Left cardiac atrium (tissue), 4 donors: Measurements from ENCODE around the gene ZSCAN16. TPM values are rescaled to one million over a fixed set of nuclear protein-coding genes. Genes with fewer than 3 reads are reported as not detected.
A peak's percentile ranks its signal among the peaks of the same experiment; 100 is the strongest.
"Not testable (repeated sequence)": the region's sequence is repeated elsewhere in the genome, so short reads cannot be mapped to it uniquely, and the experiment has no call there.

Experiments
- ATAC-seq, 2 donors: fragments of 200-7000 bp; cut with Tn5 transposase; one replicate each; pipeline ENCODE4 v1.9.1; 2020; ENCODE audit warnings: mild to moderate bottlenecking in 2 of 2, moderate library complexity in 2 of 2
- DNase-seq: peaks from one replicate; pipeline ENCODE4 v3.0.0-alpha.2; 2020
- intact Hi-C, 2 donors: fragments of 100-400 bp; cut with DNase I; formaldehyde crosslinking; loops; one replicate each; pipeline versions ENCODE4 v1.14.1 to v1.15.1; 2022 to 2023
- total RNA-seq, 2 donors: library from RNA; stranded (reverse); fragmentation: NEBNext Ultra II Directional; extraction: Animal tissue kit (Norgen Biotek cat#: 25700); gene quantifications; one replicate each; pipeline ENCODE4 v1.2.1, GENCODE V29; 2021
- donor health status: DM: no; HTN: yes; CAD: no.
- donor health status: DM: no; HTN: yes; CAD: no; lungs with severe emphysema.
- donor health status: DM: yes; HTN: yes; CAD: no.
- donor health status: Dilated cardiomyopathy.

The ZSCAN16 gene
- total RNA-seq, 2 donors from 2014 or later, result 2.4 TPM

DNA sequence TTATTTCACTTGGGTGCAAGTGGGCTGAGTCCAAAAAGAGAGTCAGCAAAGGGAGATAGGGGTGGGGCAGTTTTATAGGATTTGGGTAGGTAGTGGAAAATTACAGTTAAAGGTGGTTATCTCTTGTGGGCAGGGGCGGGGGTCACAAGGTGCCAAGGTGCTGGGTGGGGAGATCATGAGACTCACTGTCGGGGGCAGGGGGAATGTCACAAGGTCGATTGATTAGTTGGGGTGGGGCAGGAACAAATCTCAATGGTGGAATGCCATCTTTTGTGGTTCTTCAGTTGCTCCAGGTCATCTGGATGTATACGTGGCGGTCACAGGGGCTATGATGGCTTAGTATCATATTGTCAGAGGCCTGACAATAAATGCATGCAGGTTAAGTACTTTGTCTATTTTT is 2.1 kb upstream of the ZSCAN16 start:
- DNase-seq, intact Hi-C loops, ATAC-seq: not testable (repeated sequence)

DNA sequence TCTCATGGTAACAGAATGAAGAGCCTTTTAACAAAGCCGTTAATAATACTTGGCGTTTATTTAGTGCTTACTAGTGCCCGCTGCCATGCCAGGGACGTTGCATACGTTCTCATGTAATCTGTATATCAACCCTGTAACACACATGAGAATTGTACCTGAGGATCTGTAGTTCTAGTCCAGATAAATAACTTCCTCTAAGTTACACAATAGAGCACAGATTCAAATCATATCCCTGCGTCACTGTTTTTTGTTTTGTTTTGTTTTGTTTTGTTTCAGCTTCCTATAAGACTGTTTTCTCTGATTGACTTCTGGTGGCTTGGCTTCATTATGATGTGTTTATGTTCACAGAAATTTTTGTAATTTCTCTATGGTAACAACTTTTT is 553 bp downstream of the ZSCAN16 start:
- DNase-seq (no peak), ATAC-seq (no peak)
- intact Hi-C loops, result no loop called here

DNA sequence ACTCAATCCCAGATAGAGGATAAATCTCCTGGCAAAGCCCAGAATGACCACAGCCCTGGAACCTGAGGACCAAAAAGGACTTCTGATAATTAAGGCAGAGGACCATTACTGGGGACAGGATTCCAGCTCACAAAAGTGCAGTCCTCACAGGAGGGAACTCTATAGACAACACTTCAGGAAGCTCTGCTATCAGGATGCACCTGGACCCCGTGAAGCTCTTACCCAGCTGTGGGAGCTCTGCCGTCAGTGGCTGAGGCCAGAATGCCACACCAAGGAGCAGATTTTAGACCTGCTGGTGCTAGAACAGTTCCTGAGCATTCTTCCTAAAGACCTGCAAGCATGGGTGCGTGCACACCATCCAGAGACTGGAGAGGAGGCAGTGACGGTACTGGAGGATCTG is 992 bp downstream of the ZSCAN16 start:
- no peak for DNase-seq
- no peak for ATAC-seq
- intact Hi-C loops, result no loop called here

DNA sequence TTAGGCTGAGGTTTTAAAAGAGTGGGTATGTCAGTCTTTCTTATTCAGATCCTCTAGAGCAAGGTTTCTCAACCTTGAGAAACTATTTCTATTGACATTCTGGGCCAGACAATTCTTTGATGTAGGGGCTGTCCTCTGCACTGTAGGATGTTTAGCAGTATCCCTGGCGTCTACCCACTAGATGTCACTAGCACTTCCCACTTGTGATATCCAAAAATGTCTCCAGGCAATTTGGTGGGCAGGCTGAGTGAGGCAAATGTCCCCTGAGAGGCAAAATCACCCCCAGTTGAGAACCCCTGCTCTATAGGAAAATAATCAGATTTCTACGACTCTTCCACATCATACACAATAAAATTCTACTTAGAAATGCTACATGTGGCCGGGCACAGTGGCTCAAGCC is 9.6 kb downstream of the ZSCAN16 start:
- ATAC-seq, result no peak
- intact Hi-C loops, result loop anchor here in 1 of 2 donors (10.0 kb wide), 1 partner anchor 221 kb away; no protein-coding TSS in a partner anchor
- DNase-seq, result no peak

DNA sequence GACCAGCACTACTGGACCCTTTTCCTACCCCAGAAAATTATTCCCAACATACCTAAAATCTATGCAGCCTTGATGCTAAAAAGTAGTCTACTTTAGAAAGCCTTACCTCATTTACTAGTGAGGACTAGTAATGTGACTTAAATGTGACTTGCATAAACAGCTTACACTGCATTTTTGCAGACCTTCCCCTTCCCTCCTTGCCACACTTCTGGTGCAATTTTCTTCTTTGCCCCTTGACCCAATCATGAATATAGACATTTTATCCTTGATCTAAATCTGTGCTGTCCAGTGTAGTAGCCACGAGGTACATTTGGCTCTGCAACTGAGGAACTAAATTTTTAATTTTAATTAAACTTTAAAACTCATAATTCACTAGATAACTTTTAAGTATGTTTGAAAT is 10.3 kb downstream of the ZSCAN16 start:
- ATAC-seq, result no peak
- intact Hi-C loops, result loop anchor here (5.0 to 10.0 kb wide), 2 partner anchors 220 to 223 kb away; no protein-coding TSS in a partner anchor
- DNase-seq, result no peak

DNA sequence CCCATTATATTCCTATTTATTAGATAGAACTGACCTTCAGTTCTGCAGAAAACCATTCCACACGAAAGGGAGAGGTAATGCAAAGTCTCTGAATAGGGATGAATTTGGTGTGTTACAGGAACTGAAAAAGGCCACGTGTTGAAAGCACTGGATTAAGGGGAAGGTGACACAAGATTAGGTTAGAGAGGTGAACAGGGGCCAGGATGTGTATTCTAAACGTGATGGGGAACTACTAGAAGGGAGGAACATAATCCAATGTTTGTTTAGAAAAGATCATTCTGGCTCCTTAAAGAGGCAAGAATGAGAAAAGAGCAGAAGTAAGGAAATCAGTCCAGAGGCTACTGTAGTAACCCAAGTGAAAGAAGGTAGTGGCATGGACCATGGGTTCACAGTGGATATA is 11.0 kb downstream of the ZSCAN16 start:
- DNase-seq (no peak), ATAC-seq (no peak)
- intact Hi-C loops, result loop anchor here (5.0 to 10.0 kb wide), 2 partner anchors 219 to 222 kb away; no protein-coding TSS in a partner anchor

DNA sequence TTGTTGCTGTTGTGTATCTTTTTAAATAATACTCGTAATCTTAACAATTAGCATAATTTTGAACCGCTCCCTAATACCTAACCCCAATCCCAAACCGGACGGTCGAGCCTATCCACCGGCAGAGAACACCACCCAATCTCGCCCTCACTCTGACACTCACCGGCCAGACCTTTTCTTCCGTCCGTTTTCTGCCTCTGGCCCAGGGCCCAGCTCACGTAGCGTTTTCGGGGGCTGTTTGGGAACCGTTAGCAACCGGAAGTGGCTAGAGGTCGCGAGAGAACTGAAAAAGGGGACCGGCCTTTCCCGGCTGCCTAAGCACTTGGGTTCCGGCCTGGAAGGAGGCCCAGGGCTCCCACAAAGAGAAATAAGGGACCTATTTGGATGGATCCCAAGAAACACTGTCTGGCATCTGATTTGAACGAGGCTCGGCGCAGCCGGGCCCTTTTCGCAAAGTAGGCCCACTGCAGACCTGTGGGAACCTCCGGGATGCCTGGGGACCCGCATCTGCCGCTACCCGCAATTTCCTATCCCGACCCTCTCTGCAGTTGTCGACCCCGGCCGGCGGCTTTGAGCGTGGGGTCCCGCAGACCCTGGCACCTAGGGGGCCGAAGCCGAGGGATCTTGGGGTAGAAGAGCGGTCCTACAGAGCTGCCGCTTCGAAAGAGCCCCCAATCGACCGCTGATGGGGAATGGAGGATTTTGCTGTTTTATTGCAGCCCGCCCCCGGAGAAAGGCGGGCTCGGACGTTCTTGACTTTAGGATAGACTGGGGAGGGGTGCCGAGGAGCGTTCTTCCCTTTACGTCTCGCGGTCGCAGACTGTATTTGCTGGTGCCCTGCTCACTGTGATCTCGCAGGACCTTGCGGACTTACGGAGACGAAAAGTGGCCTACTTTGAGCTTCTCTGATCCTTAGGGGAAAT is 12.4 kb downstream of the ZSCAN16 start:
- DNase-seq (peak; percentile 95), ATAC-seq (peak; percentile 91 to 92)
- intact Hi-C loops, result loop anchor here (5.0 to 10.0 kb wide), 2 partner anchors 218 to 220 kb away; no protein-coding TSS in a partner anchor

DNA sequence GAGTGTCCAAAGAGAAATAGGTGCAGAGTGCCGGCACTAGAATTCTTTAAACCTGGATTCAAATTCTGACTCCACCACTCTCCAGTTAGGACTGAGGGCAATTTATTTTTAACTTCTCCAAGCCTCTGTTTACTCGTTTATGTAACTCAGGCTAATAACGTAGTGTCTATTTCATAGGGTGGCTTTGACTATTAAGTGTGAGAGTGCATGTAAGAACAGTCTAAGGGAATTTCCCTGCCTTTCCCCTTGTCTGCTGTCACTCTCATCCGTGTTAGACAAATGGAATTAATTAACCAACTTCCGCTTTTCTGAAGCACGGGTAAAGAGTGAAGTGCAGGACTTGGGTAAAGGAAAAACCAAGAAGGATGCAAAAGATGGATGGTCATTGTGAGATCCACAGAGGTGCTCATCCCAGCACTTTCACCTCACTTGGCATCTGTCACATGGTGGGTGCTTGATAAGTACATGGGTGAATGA is 13.1 kb downstream of the ZSCAN16 start:
- intact Hi-C loops, result loop anchor here (5.0 to 10.0 kb wide), 2 partner anchors 217 to 220 kb away; no protein-coding TSS in a partner anchor
- DNase-seq (no peak), ATAC-seq (peak; percentile 3 to 4)

DNA sequence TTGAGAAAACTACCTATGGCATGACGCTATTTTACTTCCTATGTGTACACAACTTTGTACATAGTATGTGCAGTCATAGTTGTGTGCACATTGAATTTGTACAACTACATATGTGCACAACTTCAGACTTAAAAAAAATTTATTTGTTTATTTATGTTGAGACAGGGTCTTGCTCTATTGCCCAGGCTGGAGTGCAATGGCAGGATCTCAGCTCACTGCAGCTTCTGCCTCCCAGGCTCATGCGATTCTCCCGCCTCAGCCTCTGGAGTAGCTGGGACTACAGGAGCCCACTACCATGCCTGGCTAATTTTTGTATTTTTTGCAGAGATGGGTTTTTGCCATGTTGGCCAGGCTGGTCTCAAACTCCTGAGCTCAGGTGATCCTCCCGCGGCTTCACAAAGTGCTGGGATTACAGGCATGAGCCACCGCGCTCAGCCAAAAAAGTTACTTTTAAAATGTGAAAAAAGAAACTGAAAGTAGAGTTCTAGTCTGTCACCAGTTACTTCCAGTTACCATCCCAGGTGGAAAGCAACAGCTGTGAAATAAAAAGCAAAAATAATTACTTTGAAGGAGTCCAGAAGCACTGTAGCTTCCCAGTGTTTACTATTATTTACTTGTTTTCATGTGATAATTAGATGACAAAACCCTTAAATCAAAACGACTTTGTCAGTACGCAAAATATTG is 15.6 kb downstream of the ZSCAN16 start:
- ATAC-seq, result no peak
- no peak for DNase-seq
- intact Hi-C loops, result loop anchor here (5.0 to 10.0 kb wide), 2 partner anchors 215 to 217 kb away; no protein-coding TSS in a partner anchor

DNA sequence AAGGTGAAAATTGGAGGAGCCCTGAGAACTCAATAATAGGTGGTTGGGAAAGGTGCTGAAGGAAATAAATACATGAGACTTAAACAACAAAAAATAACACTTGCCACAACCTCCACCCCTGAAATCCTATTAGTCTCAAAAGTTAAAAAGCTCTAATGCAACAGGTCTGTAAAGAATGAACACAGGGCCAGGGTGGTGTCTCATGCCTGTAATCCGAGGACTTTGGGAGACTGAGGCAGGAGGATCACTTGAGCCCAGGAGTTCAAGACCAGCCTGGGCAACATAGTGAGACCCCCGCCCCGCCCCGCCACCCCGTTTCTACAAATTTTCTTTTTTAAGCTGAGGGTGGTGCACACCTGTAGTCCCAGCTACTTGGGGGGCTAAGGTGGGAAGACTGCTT is 16.2 kb downstream of the ZSCAN16 start:
- intact Hi-C loops, result no loop called here
- DNase-seq (no peak), ATAC-seq (no peak)

DNA sequence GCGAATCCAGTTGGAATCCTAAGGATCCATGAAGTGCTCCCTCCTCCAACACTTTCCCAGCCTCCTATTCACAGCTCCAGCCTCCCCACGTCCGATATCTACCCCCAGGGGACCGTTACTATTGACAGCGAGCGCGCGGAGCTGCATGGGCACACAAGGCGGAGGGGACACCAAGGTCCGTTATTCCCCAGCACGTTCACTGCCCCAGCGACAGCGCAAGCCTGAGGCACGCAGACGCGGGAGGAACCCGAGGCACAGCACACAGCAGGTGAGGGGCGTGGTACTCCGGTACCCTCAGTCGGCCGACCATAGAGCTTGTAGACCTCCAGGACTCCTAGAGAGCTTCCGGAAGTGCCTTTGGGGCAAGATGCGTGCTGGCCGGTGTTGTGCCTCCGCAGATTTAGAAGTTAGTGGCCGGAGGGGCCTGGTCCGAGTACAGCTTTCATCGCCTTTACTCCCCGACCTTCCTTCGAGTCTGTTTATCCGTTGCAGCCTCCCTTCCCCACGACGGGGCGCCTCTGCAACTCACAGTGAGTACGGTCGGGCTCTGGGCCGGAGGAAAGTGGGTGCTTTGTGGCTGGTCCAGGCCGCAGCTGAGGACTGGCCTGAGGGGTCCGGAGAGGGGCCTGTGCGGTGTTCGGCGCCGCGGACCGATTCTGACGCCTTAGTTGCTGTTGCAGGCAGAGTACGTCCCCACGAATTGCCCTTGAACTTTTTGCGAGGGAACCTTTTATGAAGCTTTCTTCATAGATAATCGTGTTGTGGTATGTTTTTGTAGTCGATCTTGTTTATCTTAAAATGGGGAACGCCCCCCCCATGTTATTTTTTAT is 17.3 kb downstream of the ZSCAN16 start, which contains the start of gene ZKSCAN8:
Gene ZKSCAN8 (plus strand): TSS at position 384 of the 830 bp plus-strand sequence. CDS start 6,525 bp downstream, outside the sequence.
- DNase-seq (peak; percentile 87), ATAC-seq (peak; percentile 90 to 94)
- intact Hi-C loops, result no loop called here

DNA sequence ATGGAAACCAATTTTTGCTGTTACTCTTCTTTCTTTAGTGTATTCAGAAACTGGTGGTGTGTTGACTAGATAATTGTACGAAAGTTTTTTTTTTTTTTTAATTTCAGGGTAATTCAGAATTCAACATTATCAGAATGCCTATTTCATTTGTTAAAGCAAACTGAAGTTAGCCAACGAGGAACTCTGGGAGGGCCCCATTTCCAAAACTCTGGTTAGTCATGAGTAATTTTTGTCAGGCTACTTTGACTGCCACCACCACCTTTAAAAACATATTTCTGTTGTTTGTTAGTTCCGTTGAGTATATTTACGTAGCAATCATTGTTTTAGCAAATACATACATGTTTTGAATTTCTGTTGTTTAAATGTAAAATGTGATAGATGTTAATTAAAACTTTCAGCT is 18.0 kb downstream of the ZSCAN16 start:
- intact Hi-C loops, result no loop called here
- ATAC-seq, result no peak

DNA sequence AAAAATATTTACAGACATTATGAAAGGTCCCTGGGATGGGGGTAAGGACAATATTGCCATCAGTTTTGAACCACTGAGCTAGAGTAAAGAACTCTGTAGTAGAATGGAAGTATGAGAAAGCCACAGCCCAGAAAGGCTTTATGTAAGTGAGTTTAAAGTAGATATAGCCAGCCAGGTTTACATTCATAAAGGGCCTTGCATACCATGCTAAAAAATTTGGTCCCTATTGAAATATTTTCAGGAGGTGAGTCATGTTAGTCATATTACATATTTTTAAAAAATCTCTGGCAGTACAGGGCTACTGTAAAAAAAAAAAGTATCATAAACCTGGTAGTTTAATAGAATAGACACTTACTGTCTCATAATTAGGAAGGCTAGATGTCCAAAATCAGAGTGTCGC is 20.8 kb downstream of the ZSCAN16 start:
- DNase-seq (no peak), ATAC-seq (no peak)
- intact Hi-C loops, result no loop called here

More for the DNA sequence above, 18.0 kb downstream of the ZSCAN16 start:
- DNase-seq, result no peak

DNA sequence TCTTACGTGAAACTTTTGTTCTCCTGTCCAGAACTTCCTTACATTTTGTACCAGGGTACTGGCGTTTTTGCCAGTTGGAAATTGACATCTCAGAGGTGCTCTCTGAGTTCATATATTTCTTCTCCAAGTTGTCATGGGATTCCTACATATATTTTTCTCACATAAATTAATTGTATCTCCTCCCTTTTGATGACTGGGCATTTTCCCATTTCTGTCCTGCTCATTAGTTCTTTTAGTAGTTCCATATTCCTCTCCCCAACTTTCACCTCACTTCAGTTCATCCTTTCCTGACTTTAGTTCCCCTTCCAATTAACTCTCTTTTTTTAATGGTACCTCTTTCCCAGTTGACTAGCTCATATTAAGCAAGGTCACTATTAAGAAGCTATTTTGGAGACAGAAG is 28.1 kb downstream of the ZSCAN16 start:
- ATAC-seq (no peak), DNase-seq (no peak)
- intact Hi-C loops, result no loop called here

DNA sequence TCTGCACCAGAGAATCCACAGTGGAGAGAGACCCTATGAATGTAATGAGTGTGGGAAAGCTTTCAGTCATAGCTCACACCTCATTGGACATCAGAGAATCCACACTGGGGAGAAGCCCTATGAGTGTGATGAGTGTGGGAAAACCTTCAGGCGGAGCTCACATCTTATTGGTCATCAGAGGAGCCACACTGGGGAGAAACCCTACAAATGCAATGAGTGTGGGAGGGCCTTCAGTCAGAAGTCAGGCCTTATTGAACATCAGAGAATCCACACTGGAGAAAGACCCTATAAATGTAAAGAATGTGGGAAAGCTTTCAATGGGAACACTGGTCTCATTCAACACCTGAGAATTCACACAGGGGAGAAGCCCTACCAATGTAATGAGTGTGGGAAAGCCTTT is 29.1 kb downstream of the ZSCAN16 start:
- ATAC-seq (no peak), DNase-seq (no peak)
- intact Hi-C loops, result no loop called here

DNA sequence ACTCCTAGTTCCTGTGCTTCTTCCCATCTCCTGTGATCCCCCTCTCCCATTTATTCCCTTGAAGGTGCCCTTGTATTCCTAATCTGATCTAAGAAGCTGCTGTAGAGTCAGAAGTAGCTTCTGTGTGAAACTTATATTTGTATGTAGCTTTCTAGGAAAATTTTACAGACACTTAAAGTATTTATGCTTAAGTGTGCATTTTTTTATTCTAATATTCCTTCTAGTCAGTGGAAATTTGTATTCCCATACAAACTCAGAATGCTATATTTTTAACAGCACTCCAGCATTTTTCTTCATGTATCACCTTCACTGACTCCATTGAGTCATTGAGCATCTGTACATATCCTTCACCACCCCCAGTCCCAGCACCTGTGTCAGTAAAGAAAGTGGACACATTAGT is 29.9 kb downstream of the ZSCAN16 start:
- intact Hi-C loops, result no loop called here
- ATAC-seq (no peak), DNase-seq (no peak)

DNA sequence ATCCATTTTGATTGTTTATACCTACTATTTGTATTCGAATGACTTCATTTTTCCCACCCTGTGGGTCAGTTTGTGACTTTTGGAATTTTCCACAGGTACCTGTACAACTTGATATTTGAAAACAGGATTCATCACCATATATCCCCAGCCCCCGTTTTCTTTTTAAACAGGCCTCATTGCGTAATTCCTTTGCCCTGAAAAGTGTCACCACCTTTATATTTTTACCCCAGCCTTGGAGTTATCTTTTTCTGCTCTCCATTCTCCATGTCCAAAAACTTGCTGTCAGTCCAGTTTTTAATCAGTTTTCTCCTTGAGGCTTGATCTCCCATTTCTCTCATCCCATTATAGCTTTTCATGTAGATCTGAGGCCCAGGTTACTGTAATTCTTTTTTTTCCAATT is 33.9 kb downstream of the ZSCAN16 start:
- no peak for DNase-seq
- intact Hi-C loops, result no loop called here
- no peak for ATAC-seq

DNA sequence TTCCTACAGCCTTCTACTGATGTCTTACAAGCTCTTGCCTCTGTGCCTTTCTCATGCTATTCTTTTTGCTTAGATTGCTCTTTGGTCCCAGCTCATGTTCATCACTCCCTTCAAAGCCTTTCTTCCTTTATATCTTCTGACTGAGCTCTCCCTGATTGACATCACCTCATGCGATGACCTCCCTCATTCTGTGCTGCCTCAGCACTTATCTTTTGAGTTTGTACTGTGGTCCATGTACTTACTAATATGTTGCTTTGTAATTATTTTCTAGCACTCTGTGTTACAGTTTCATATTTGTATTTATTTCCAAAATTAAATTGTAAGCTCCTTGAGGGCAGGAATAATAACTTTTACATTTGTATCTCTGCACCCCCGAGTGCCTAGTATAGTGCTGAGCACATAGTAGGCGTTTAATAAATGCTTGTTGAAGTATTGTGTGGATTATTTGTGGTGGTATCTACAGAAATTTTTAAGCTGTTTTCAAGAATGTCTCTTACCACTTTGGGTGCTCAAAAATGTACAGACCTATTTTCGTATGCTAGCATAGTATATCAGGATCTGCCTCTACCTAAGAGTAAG is 34.7 kb downstream of the ZSCAN16 start:
- intact Hi-C loops, result no loop called here
- ATAC-seq, result no peak
- DNase-seq, result no peak

DNA sequence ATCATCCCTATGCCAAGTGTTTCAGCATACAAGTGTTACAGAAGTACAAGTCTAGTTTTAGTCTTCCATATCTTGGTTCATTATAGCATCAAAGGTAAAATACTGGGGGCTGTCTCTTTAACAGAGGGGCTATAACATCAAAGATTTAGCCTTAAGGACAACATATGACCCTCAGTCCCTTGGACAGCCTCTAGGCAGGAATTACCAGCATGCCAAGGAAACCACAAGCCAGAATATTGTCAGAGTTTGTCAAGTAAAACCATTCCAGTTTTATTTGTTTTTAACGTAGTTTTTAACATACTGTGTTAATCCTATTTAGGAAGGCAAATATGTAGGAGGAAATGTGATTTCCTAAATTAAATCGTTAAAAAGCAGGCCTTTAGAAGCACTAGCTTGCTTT is 35.8 kb downstream of the ZSCAN16 start:
- intact Hi-C loops, result no loop called here
- no peak for DNase-seq
- ATAC-seq, result no peak
